Endodermal cell (in vitro differentiated cells): ENCODE measurements around the gene RNF113B. TPM values are rescaled to one million over a fixed set of nuclear protein-coding genes. Genes with fewer than 3 reads are reported as not detected.

Experiments used
- DNase-seq: peaks from one replicate; pipeline ENCODE4 v3.0.0-alpha.2; 2017
- H3K27ac ChIP-seq: 2 replicates; pipeline ENCODE4 v1.5.1; 2013; ENCODE audit warnings: mild to moderate bottlenecking, low read depth, low read length, moderate library complexity
- H3K27me3 ChIP-seq: 2 replicates; pipeline ENCODE4 v1.6.1; 2013; ENCODE audit warnings: mild to moderate bottlenecking, low read length, moderate library complexity; ENCODE audit not compliant: insufficient read depth, control insufficient read depth, poor library complexity, severe bottlenecking
- H3K36me3 ChIP-seq: 2 replicates; pipeline ENCODE4 v1.7.0; 2013; ENCODE audit warnings: mild to moderate bottlenecking, low read length, moderate library complexity; ENCODE audit not compliant: control insufficient read depth, insufficient read depth
- H3K4me1 ChIP-seq: one replicate; pipeline ENCODE4 v1.7.0; 2013; ENCODE audit warnings: low read length; ENCODE audit not compliant: control insufficient read depth, insufficient read depth
- H3K4me3 ChIP-seq: 2 replicates; pipeline ENCODE4 v1.5.1; 2013; ENCODE audit warnings: mild to moderate bottlenecking, low read length, moderate library complexity
- H3K9ac ChIP-seq: 2 replicates; pipeline ENCODE4 v1.6.1; 2013; ENCODE audit warnings: mild to moderate bottlenecking, low read length, moderate library complexity; ENCODE audit not compliant: poor library complexity, severe bottlenecking; ENCODE audit errors: extremely low read depth
- H3K9me3 ChIP-seq: 2 replicates; pipeline ENCODE4 v1.6.1; 2013; ENCODE audit warnings: mild to moderate bottlenecking, low read length, moderate library complexity; ENCODE audit not compliant: control insufficient read depth
- H3K27ac Mint-ChIP-seq: 2 replicates; pipeline ENCODE4 v1.8.0; 2020; ENCODE audit warnings: mixed read lengths
- H3K27me3 Mint-ChIP-seq: 2 replicates; pipeline ENCODE4 v1.8.0; 2021; ENCODE audit warnings: mild to moderate bottlenecking, mixed read lengths; ENCODE audit not compliant: insufficient read depth
- H3K36me3 Mint-ChIP-seq: 2 replicates; pipeline ENCODE4 v1.8.0; 2020; ENCODE audit warnings: low read depth, mixed read lengths
- H3K4me1 Mint-ChIP-seq: 2 replicates; pipeline ENCODE4 v1.8.0; 2020; ENCODE audit warnings: mixed read lengths
- H3K4me3 Mint-ChIP-seq: 2 replicates; pipeline ENCODE4 v1.8.0; 2020; ENCODE audit warnings: mild to moderate bottlenecking, moderate library complexity, mixed read lengths
- H3K9me3 Mint-ChIP-seq: 2 replicates; pipeline ENCODE4 v1.8.0; 2020; ENCODE audit warnings: mild to moderate bottlenecking, mixed read lengths
- WGBS, 2 experiments: methylation state at CpG; one replicate each; pipeline versions ENCODE4 v1.1.5 to v1.1.7; 2013; ENCODE audit warnings: missing lambda C conversion rate in 2 of 2, mixed read lengths in 1 of 2; ENCODE audit not compliant: insufficient coverage in 1 of 2, insufficient read length in 1 of 2; 5-methylcytosine and 5-hydroxymethylcytosine counted together
- total RNA-seq, 2 donors: library from RNA; stranded (reverse); fragmentation: NEBNext Ultra II Directional in 1 of 2; extraction: Animal tissue kit (Norgen Biotek cat#: 25700) in 1 of 2; gene quantifications; 2 replicates in 1 of 2; 3 replicates in 1 of 2; pipeline ENCODE4 v1.2.1, GENCODE V29; 2021
- TF ChIP-seq, protein P1 (sequence below): fragments of 200-600 bp; sonication (generic); conservative IDR thresholded peaks from 2 replicates; pipeline ENCODE4 v1.5.0; 2021; ENCODE audit warnings: antibody characterized with exemption, mild to moderate bottlenecking

RNF113B gene
- total RNA-seq, 2 donors from 2014 or later, result not detected

DNA sequence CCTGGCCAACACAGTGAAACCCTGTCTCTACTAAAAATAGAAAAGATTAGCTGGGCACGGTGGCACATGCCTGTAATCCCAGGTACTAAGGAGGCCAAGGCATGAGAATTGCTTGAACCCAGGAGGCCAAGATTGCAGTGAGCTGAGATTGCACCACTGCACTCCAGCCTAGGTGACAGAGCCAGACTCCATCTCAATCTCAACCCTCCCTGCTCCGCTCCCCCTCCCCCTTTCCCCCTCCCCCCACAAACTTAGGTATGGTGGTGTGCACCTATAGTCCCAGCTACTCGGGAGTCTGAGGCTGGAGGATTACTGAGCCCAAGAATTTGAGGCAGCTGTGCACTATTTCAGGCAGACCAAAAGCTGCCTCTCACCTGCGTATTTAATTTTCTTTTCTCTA is 21.6 kb upstream of the RNF113B start:
- Histone ChIP-seq H3K4me1 (peaks cover 16% of the 10 kb centered on the region), H3K9ac (no peak overlapping the region), H3K27ac (no peak overlapping the region), H3K27me3 (no peaks in the 10 kb centered on the region), H3K4me3 (no peak overlapping the region), H3K36me3 (peaks cover 55% of the 10 kb centered on the region), H3K9me3 (peaks cover 10% of the 10 kb centered on the region)
- TF ChIP-seq, protein P1, sequence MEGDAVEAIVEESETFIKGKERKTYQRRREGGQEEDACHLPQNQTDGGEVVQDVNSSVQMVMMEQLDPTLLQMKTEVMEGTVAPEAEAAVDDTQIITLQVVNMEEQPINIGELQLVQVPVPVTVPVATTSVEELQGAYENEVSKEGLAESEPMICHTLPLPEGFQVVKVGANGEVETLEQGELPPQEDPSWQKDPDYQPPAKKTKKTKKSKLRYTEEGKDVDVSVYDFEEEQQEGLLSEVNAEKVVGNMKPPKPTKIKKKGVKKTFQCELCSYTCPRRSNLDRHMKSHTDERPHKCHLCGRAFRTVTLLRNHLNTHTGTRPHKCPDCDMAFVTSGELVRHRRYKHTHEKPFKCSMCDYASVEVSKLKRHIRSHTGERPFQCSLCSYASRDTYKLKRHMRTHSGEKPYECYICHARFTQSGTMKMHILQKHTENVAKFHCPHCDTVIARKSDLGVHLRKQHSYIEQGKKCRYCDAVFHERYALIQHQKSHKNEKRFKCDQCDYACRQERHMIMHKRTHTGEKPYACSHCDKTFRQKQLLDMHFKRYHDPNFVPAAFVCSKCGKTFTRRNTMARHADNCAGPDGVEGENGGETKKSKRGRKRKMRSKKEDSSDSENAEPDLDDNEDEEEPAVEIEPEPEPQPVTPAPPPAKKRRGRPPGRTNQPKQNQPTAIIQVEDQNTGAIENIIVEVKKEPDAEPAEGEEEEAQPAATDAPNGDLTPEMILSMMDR, result no peak
- DNase-seq, result no peak
- peaks cover 6% of the 10 kb centered on the region for H3K9me3 Mint-ChIP-seq
- H3K36me3 Mint-ChIP-seq, result peaks cover 41% of the 10 kb centered on the region
- no peaks in the 10 kb centered on the region for H3K27me3 Mint-ChIP-seq
- peak overlapping the region; percentile 42 for H3K27ac Mint-ChIP-seq
- no peak overlapping the region for H3K4me3 Mint-ChIP-seq
- peaks cover 35% of the 10 kb centered on the region for H3K4me1 Mint-ChIP-seq
- 77 to 89% methylated on average over 3 of the region's 4 CpGs for WGBS, 2 experiments

DNA sequence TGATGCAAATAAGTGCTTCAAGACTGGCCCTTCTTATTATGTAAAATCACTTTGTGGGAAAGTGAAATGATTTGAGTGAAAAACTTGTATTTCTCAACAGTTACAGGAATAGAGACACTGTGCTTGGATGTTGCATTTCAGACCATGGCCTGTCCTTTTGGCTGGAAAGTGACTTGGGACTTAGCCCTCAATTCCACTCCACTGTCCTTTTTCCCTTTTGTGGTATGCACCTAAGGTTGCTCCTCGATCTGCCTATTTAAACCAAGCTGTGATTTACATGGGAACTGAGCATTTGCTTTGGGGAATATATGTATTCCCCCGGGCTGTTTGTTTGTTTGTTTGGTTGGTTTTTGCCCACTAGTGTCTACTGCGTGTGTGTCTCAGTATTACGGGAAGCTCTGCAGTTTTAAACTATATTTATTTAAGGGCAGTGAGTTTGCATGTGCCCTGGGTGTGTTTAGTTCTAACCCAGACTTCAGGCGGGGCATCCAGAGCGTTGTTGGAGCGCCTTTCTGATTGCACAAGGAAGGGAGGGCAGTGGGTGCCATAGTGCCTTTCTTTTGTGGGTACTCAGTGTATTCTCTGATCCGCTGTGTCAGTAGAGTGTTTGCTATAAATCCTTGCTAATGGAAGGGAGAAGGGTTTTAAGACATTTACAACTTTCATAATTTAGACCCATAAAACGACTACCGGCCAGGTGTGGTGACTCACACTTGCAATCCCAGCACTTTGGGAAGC is 18.2 kb upstream of the RNF113B start:
- no peak overlapping the region for H3K27ac ChIP-seq
- H3K4me3 ChIP-seq, result no peak overlapping the region
- Mint-ChIP-seq H3K4me3 (no peak overlapping the region), H3K9me3 (no peaks in the 10 kb centered on the region), H3K27ac (no peak overlapping the region), H3K4me1 (peaks cover 16% of the 10 kb centered on the region), H3K27me3 (no peaks in the 10 kb centered on the region), H3K36me3 (peaks cover 35% of the 10 kb centered on the region)
- peaks cover 6% of the 10 kb centered on the region for H3K4me1 ChIP-seq
- peaks cover 42% of the 10 kb centered on the region for H3K36me3 ChIP-seq
- H3K27me3 ChIP-seq, result no peaks in the 10 kb centered on the region
- no peaks in the 10 kb centered on the region for H3K9me3 ChIP-seq
- 84 to 94% methylated on average over 4 to 10 of the region's 10 CpGs for WGBS, 2 experiments
- TF ChIP-seq, protein P1, result no peak
- H3K9ac ChIP-seq, result no peak overlapping the region
- DNase-seq, result no peak

DNA sequence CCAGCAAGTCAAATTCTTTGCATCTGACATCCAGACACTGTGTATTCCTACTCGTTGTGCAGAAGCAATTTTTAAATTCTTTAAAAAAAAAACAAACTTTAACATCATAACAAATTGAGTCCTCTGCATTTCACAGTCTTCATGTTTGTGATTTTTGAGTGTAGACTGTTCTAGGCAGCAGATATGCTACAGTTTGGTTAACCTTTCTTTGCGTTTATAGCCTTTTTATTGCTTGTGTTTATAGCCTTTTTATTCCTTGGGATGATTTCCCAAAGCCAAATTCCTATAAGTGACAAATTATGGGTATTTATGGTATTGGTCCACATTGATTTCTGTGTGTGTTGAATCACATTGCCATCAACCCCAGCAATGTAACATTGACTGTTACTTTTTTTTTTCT is 14.9 kb upstream of the RNF113B start:
- DNase-seq, result no peak
- Mint-ChIP-seq H3K27ac (no peak overlapping the region), H3K4me3 (no peak overlapping the region), H3K36me3 (peaks cover 32% of the 10 kb centered on the region), H3K9me3 (no peaks in the 10 kb centered on the region), H3K4me1 (peaks cover 18% of the 10 kb centered on the region), H3K27me3 (no peaks in the 10 kb centered on the region)
- Histone ChIP-seq H3K9me3 (no peaks in the 10 kb centered on the region), H3K27me3 (no peaks in the 10 kb centered on the region), H3K36me3 (peaks cover 52% of the 10 kb centered on the region), H3K27ac (no peak overlapping the region), H3K9ac (no peak overlapping the region), H3K4me3 (no peak overlapping the region), H3K4me1 (peaks cover 6% of the 10 kb centered on the region)
- 40 to 70% methylated on average over 1 to 2 of the region's 2 CpGs for WGBS, 2 experiments
- TF ChIP-seq, protein P1, result no peak
